ENCODE measurements around the gene AGBL5. TPM values are rescaled to one million over a fixed set of nuclear protein-coding genes. Genes with fewer than 3 reads are reported as not detected.
A peak's percentile ranks its signal among the peaks of the same experiment; 100 is the strongest.

AGBL5 gene
- total and polyA plus RNA-seq, 2 of the 13 experiments (the other 11 are each of a cell fraction or from before 2014, with no cell fraction given), result 55.9 to 73.3 TPM

DNA sequence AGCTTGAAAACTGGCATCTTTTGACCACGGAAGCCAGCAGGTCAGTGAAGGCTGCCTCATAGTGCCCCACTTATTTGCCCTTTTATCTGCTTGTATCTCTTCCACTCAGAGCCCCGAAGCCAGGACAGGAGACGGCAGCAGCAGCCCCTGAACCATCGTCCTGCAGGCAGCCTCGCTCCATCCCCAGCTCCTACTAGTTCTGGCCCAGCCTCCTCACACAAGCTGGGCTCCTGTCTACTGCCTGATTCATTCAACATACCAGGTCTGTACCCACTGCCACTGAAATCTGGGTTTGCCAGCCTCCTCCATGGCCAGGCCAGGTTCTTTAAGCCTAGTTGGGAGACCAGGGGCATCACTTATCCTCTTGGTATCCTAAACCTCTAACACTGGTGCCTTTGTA lies 15.9 kb downstream of the AGBL5 start:
- WGBS (ENCODE audit: low lambda C conversion rate), result 97% methylated on average over 5 of the region's 5 CpGs
- BruUV-seq (replicated peaks), result no TSS peak
- no peak for DNase-seq (ENCODE audit: low spot score)
- H3K27ac ChIP-seq (ENCODE audit: extremely low read length, insufficient read depth, low read length), result no peak overlapping the region
- H3K4me2 ChIP-seq (ENCODE audit: low read depth, low read length), result no peak overlapping the region
- in situ Hi-C loops (cut with HindIII; ENCODE audit: extremely low pct_ligation_motif_present, low pct_unique_long_range_greater_than_20kb), result no loop called here
- TF ChIP-seq, protein P1, sequence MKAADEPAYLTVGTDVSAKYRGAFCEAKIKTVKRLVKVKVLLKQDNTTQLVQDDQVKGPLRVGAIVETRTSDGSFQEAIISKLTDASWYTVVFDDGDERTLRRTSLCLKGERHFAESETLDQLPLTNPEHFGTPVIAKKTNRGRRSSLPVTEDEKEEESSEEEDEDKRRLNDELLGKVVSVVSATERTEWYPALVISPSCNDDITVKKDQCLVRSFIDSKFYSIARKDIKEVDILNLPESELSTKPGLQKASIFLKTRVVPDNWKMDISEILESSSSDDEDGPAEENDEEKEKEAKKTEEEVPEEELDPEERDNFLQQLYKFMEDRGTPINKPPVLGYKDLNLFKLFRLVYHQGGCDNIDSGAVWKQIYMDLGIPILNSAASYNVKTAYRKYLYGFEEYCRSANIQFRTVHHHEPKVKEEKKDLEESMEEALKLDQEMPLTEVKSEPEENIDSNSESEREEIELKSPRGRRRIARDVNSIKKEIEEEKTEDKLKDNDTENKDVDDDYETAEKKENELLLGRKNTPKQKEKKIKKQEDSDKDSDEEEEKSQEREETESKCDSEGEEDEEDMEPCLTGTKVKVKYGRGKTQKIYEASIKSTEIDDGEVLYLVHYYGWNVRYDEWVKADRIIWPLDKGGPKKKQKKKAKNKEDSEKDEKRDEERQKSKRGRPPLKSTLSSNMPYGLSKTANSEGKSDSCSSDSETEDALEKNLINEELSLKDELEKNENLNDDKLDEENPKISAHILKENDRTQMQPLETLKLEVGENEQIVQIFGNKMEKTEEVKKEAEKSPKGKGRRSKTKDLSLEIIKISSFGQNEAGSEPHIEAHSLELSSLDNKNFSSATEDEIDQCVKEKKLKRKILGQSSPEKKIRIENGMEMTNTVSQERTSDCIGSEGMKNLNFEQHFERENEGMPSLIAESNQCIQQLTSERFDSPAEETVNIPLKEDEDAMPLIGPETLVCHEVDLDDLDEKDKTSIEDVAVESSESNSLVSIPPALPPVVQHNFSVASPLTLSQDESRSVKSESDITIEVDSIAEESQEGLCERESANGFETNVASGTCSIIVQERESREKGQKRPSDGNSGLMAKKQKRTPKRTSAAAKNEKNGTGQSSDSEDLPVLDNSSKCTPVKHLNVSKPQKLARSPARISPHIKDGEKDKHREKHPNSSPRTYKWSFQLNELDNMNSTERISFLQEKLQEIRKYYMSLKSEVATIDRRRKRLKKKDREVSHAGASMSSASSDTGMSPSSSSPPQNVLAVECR (CRISPR knock-in tag; IDR thresholded peaks at IDR 0.05; ENCODE audit: borderline replicate concordance), result no peak
- TF ChIP-seq PHF20 (CRISPR knock-in tag; IDR thresholded peaks at IDR 0.05) (no peak), RBFOX2 (IDR thresholded peaks at IDR 0.05; ENCODE audit: low read depth, low read length) (peak; percentile 66), POLR2AphosphoS5 (IDR thresholded peaks at IDR 0.05; ENCODE audit: low read depth, low read length) (peak; percentile 19; the same call in 1 of the 2 replicates), CBX1 (IDR thresholded peaks at IDR 0.05; ENCODE audit: low read depth) (no peak), RFX1 (IDR thresholded peaks at IDR 0.05) (no peak), DMAP1 (CRISPR knock-in tag; IDR thresholded peaks at IDR 0.05) (no peak), NR2F6 (IDR thresholded peaks at IDR 0.05) (no peak), NR2F6 (CRISPR knock-in tag; IDR thresholded peaks at IDR 0.05) (no peak), KDM5B (CRISPR knock-in tag; IDR thresholded peaks at IDR 0.05; ENCODE audit: borderline replicate concordance) (no peak), THYN1 (CRISPR knock-in tag; IDR thresholded peaks at IDR 0.05; ENCODE audit: borderline replicate concordance, low read depth) (no peak), ZNF761 (CRISPR knock-in tag; conservative IDR thresholded peaks at IDR 0.05) (no peak), ZFP1 (CRISPR knock-in tag; IDR thresholded peaks at IDR 0.05) (no peak)
- TF ChIP-seq, protein P2, sequence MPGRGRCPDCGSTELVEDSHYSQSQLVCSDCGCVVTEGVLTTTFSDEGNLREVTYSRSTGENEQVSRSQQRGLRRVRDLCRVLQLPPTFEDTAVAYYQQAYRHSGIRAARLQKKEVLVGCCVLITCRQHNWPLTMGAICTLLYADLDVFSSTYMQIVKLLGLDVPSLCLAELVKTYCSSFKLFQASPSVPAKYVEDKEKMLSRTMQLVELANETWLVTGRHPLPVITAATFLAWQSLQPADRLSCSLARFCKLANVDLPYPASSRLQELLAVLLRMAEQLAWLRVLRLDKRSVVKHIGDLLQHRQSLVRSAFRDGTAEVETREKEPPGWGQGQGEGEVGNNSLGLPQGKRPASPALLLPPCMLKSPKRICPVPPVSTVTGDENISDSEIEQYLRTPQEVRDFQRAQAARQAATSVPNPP (CRISPR knock-in tag; IDR thresholded peaks at IDR 0.05), result no peak
- TF ChIP-seq, protein P3, sequence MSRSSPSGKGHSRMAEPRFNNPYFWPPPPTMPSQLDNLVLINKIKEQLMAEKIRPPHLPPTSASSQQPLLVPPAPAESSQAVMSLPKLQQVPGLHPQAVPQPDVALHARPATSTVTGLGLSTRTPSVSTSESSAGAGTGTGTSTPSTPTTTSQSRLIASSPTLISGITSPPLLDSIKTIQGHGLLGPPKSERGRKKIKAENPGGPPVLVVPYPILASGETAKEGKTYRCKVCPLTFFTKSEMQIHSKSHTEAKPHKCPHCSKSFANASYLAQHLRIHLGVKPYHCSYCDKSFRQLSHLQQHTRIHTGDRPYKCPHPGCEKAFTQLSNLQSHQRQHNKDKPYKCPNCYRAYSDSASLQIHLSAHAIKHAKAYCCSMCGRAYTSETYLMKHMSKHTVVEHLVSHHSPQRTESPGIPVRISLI (CRISPR knock-in tag; IDR thresholded peaks at IDR 0.05; ENCODE audit: borderline replicate concordance), result no peak
- no peaks in the 10 kb centered on the region; a peak in 1 of 5 replicates for H3K27me3 ChIP-seq (ENCODE audit: control insufficient read depth in 1 of 2, insufficient read depth in 2 of 2, low read length in 2 of 2)
- ChIA-PET CTCF (ENCODE audit: low intra/inter-chr PET ratio, low total read pairs) (no interaction called here), POLR2A (interaction anchor here (1.2 to 11.6 kb wide), 6 partner anchors 9 to 28 kb away, joined by 3 to 100 read pairs (median 5); partner anchors contain the start of gene AGBL5)
- FAIRE-seq, result no peak
- no peaks in the 10 kb centered on the region for H3K9me3 ChIP-seq (ENCODE audit: low read length)
- H3K4me3 ChIP-seq (replicated peaks in 1 of 3; ENCODE audit: insufficient read depth in 1 of 3, low read depth in 2 of 3, low read length in 3 of 3), result no peak overlapping the region
- H4K20me1 ChIP-seq (ENCODE audit: insufficient read depth, low read length), result peaks cover 2% of the 10 kb centered on the region; the same call in 1 of the 2 replicates
- intact Hi-C loops (cut with micrococcal nuclease; ENCODE audit: unreplicated experiment), result no loop called here
- peaks cover 29% of the 10 kb centered on the region for H3K4me1 ChIP-seq (ENCODE audit: insufficient read depth, low read length)
- H2AFZ ChIP-seq (ENCODE audit: low read length), result no peak overlapping the region
- peaks cover 30% of the 10 kb centered on the region for H3K79me2 ChIP-seq (ENCODE audit: insufficient read depth, low read length)
- no peak for ATAC-seq
- H3K36me3 ChIP-seq (replicated peaks in 1 of 2; ENCODE audit: control insufficient read depth in 1 of 2, insufficient read depth in 2 of 2, low read length in 2 of 2), result peaks cover 15 to 27% of the 10 kb centered on the region in 2 experiments
- no peak overlapping the region for H3K9ac ChIP-seq (ENCODE audit: insufficient read depth, low read depth, low read length)

All from HepG2 (cell line).